HG02885 (cell line): Measurements from ENCODE around the gene LMF1.

ENCODE experiments used
- ATAC-seq: cut with Tn5 transposase; IDR thresholded peaks from one replicate; pipeline ENCODE4 v1.9.1; 2021; ENCODE audit warnings: mild to moderate bottlenecking; ENCODE audit not compliant: unreplicated experiment, poor library complexity

The LMF1 gene

DNA sequence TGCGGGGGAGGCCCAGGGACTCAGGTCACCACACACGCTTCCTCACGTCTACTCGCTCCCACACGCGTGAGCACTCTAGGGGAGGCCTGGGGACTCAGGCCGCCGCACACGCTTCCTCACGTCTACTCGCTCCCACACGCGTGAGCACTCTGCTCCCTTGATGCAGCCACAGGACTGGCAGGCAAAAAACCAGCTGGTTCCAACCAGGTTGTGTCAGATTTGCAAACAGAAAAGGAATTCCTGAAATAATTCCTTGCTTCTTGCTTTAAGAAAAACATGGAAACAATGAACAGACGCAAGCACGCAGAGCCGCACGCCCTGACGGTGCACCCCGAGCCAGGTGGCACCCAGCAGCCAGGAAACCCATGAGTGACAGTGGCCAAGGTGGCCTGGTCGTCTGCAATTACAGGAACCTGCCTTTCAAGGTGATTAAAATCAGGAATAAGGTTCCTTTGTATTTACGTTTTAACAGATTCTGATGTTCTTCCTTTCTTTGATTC is 37.9 kb downstream of the LMF1 start:
- no peak for ATAC-seq

DNA sequence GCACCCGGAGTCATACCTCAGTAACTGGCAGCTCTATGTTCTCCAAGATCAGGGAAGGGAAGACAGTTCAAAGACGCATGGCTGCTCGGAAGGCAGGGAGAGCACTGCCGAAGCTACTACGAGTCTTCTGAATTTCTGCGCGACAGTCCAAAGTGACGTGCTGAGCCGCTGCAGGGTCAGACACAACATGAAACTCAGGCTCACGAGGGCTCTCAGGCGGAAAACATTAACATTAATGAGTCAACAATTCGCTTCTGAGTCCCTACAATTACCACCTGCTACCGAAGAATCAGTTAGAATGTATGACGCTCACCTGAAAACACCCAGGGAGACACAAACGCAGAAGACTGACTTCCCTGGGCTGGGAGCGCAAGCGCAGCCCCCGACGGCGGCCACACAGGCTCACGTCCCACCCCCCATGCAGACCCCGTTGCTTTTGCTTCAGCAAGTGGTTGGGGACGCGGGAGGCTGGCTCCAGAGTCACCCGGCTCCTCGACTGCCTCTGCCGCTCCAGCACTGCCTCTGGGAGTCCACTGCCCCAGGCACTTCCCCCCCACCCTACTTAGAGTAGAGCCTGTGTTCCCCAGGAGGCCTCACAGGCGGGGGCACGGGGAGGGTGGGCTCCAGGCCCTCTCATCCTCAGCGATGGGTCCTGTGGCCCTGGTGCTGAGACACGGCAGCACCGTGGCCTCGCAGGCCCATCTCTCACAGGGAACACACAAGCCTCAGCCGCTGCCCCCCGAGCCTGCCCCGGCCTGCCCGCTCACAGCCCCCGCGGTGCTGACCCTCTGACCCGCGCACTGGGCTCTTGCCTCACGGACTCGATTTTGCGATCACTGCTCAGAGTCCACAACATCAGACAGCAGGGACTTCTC is 38.9 kb downstream of the LMF1 start:
- no peak for ATAC-seq

DNA sequence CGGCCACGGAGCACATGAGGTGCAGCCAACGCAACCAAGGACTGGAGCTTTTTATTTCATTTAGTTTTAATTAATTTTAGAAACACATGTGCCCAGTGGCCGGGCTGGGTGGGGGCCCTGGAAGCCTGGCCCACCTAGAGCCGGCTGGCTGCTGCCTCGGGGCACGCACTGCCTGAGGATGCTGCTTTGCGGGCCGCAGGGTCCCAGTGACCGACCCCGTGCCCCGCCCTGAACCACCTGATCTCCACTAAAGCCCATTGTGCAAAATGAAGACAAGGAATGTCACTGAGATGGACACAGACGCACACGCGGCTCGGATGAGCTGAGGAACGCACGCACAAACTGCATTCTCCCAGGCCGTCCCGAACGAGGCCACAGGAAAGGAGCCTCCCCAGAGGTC is 39.6 kb downstream of the LMF1 start:
- ATAC-seq: no peak

DNA sequence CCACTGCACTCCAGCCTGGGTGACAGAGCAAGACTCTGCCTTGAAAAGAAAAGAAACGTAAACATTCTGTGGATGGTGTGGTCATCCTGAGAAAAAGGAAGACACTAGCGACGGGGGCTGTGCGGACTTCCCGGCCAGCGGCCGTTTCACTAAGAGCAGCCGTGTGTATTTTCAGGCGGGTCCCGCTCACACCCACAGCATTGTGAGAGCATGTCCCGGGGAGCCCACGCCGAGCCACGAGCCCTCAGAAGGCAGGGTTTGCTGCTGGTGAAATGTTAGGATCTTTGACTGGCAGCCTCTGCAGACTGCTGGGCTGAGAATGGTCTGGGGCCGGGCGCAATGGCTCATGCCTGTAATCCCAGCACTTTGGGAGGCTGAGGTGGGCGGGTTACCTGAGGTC is 40.3 kb downstream of the LMF1 start:
- ATAC-seq: no peak

DNA sequence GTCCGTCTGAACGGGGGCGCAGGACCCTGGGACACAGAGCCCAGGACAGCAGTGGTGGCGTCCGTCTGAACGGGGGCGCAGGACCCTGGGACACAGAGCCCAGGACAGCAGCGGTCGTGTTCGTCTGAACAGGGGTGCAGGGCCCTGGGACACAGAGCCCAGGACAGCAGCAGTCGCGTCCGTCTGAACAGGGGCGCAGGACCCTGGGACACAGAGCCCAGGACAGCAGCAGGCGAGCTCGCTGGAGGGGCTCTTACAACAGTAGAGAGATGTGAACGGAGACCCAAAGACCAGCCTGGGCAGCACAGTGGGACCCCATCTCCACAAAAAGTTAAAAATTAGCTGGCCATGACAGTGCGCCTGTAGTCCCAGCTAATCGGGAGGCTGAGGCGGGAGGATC is 40.7 kb downstream of the LMF1 start:
- no peak for ATAC-seq

DNA sequence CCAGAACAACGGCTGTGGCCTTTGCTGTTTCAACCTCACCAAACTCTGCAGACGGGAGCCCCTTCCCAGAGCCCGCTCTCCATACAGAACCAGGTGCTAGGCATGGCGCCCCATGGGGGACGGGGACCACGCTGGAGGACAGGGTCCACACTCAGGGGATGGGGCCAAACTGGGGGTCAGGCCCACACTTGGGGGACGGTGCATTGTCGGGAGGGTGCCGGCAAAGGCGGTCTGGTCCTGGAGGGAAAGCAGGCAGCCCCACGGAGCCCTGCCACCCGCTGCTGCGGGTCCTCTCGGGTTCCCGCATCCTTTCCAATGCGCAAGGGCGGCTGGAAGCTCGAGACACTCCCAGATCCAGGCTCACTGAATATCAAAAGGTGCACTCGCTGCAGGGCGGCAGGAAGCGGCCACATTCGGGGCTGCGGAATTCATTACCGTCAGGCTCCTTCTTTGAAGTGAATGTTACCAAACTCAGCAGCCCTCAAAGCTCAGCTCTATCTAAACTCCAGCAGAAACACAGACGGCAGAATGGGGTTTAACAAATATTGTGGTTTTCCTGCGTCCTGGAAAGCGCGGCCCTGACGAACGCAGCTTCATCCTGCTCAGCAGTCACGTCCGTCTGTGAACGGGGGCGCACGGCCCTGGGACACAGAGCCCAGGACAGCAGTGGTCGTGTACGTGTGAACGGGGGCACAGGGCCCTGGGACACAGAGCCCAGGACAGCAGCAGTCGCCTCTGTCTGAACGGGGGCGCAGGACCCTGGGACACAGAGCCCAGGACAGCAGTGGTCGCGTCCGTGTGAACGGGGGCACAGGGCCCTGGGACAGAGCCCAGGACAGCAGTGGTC is 41.3 kb downstream of the LMF1 start:
- ATAC-seq: no peak

DNA sequence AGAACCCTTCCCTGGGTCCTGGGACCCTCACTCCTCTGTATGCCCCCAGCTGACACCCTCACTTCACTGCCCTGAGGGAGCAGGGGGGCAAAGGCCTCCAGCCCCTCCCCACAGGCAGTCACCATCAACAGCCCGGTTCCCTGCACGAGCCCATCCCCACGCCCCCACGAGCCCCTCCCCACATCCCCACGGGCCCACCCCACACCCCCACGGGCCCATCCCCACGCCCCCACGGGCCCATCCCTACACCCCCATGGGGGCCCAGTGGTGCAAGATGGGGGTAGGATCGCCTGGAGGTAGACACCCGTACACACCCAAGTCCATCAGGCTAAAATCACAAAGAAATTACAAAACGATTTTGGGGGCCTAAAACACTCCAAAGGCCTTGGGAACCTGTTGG is 42.3 kb downstream of the LMF1 start:
- no peak for ATAC-seq

DNA sequence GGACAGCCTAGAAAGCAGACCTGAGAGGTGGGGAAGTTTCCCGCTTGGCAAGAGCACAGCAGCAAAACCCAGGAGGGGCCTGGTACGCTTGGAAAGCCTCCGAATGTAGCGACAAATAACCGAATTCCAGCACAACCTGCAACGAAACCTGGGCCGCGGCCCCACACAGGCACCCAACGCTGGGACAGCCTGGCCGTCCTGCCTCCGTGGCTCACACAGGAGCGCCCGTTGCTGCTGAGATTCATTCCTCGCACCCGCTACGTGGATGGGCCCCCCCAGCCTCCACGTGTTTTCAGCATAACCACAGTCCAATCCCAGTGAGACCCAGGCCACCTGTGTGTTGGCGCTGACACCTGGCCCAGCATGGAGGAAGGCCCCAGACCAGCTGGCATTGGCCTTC is 42.9 kb downstream of the LMF1 start:
- ATAC-seq: no peak

DNA sequence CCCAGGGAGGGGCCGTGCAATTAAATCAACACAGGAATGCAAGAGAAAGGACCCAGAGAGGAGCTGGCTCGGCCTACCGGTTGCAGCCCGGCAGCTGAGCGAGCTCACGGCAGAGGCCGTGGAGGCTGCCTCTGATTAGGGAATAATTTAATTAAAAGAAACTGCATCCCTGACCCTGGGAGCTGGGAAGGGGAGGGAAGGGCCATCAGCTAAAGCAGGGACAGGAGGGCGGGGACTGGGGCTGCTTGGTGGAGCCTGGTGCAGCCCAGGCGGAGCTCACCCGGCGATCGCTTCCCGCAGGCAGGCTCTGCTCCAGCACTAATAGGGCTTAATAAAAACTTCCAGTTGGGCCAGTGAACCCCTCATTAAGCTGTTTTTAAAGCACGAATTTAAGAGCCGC is 43.4 kb downstream of the LMF1 start:
- ATAC-seq: no peak

DNA sequence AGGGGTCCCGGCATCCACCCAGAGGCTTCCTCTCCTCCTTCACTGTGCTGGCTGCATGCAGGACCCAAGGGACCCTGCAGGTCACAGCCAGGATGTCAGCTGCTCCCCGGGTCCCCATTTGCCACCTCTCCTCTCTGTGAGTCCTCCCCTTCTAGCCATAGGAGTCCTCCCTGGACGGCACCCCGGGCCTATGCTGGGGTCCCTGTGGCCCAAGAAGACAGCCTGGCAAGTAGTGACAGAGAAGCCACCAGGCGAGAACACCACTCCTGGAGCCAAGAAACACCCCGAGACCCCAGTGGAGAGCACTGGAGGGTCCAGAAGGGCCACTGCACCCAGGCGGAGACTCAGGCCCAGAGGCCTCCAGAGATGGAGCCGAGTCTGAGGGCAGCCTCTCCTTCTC is 44.1 kb downstream of the LMF1 start:
- no peak for ATAC-seq

DNA sequence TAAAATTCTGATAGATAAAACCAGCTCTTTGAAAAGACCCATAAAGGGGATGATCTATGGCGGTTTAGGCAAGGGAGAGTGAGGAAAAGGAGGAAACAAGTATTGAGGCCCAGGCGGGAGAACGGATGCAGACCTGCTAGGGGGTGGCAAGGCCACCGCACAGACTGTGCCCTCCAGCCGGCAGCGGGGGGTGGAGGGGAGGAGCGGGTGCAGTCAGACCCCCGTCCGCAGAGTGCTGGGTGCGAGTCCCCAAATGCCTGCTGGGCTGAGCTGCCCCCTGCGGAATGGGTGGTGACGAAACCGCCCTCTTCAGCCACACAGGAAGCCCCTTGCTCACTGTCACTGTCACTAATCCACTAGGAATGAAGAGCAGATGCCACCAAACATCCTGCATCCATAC is 46.0 kb downstream of the LMF1 start:
- no peak for ATAC-seq

DNA sequence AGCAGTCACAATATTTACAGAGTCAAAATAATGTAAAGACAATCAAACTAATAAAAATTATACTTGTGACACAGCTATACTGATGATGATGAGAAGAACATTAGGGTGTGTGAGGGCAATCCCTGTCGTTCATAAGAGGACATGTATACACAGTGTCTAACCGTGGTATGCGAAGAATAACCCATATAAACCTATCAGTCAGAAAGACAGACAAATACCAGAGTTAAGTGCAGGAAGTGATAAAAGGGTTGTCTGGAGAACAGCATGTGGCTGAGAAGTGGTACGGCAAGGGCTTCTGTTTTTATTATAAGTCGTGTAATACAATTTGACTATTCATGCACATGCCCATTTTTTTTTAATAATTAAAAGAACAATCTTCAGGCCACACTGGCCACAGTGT is 46.7 kb downstream of the LMF1 start:
- ATAC-seq: no peak

DNA sequence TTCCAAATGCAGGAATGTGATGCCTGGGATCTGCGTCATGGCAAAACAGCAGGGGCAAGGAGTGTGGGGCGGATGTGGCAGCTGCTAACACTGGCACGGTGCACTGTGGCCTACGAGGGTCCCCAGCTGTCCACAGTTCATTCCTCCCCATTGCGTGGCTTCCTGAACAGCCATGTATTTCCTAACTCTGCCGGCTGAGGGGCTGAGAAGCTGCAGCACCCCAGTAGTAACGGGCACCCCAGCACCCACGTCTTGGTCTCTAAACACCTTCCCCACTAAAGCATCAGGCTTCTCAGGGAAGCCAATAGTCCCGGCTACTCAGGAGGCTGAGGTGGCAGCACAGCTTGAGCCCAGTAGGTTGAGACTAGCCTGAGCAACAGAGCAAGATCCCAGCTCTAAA is 47.6 kb downstream of the LMF1 start:
- no peak for ATAC-seq

DNA sequence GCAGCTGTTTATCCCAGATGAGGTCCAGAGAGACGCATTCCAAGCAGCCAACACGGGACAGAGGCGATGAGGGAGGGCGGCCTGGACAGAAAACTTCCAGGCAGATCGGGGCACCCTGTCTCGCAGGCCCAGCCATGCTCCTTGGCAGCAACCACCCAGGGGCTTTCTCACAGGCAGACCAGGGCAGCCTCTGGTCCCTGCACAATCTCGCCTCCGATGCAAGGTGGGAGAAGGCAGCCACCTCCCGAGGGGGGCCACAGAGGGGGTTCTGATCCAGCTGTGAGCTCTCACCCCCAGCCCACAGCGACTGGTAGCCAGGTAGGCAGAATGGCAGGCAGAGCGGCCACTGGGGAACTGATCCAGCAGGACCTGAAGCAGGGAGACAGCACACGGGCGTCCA is 48.7 kb downstream of the LMF1 start:
- ATAC-seq: no peak

DNA sequence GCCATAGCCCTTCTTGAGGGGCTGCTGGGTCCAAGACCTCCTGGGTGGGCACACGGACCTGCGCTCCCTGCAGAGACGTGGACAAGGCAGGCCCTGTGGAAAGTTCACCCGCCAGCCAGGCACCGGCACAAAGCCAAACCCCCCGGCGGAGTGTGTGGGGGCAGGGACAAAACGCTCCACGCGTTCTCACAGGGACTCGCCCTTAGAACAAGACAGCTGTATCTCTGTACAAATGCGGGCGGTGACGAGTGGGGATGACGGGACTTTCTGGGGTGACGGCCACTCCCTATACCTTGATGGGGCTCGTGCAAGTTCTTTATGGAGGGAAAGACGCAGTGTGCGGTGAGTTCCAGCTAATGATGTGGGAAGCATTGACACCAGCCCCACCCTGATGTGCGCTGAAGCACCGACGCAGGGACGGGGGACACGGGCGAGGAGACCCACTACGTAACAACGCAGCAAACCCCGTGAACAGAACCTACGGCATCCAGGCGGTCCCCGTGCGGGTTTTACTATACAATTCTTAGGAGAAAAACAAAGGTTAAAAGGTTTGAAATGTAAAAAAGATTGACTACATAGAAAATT is 49.4 kb downstream of the LMF1 start:
- no peak for ATAC-seq

DNA sequence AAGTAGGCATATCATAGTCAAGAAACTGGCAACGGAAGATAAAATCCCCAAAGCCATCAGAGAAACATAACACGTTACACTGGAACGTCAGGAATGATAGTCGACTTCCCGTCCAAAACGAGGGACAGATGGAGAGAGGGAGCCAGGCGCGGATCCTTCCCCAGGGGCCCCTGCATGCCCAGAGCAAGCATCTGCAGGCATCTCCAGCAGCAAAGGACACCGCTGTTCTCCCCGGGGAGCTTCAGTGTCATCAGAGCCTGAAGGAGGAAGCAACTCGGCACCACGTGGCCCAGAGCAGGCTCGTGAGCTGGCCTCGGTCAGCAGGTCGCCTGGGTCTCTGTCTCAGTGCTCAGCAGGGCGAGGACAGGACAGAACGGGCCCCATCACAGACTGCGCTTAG is 50.1 kb downstream of the LMF1 start:
- ATAC-seq: no peak

DNA sequence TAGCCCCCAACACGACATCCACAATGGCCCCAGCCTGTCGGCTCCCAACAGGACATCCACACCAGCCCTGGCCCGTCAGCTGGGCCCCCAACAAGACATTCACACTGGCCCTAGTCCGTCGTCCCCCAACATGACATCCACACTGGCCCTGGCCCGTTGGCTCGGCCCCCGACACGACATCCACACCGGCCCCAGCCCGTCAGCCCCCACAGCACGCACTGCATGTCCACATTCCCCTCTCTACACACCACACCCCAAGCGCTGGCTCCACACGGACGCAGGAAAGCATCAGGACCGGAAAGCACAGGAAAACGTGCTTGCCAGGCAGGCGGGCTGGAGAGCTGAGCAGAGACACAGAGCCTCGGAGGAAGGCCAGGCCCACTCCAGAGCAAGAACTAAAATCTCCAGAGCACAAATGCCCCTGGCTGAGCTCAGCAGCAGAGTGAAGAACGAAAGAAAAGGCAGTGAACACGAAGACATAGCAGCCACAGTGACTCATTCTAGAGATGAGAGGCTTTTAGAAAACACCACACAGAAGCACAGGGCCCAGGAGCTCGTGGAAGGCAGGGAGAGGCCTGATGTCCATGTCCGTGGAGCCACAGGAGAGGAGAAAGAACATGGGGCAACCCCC is 50.6 kb downstream of the LMF1 start:
- no peak for ATAC-seq

DNA sequence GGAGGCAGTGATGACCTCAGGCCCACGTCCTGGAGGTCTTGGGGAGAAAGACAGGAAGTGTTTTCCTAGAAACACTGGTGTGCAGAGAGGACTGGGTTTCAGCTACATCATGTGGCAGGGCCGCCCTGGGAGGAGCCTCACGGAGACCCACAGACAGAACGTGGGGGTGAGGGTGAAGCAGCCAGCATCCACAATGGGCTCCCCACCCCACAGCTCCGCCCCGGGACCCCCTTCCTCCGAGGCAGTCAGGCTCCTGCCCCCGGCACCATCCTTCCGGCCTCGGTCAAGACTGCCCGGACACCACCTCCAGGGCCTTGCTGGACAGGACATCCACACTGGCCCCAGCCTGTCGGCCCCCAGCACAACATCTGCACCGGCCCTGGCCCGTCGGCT is 51.1 kb downstream of the LMF1 start:
- ATAC-seq: no peak

DNA sequence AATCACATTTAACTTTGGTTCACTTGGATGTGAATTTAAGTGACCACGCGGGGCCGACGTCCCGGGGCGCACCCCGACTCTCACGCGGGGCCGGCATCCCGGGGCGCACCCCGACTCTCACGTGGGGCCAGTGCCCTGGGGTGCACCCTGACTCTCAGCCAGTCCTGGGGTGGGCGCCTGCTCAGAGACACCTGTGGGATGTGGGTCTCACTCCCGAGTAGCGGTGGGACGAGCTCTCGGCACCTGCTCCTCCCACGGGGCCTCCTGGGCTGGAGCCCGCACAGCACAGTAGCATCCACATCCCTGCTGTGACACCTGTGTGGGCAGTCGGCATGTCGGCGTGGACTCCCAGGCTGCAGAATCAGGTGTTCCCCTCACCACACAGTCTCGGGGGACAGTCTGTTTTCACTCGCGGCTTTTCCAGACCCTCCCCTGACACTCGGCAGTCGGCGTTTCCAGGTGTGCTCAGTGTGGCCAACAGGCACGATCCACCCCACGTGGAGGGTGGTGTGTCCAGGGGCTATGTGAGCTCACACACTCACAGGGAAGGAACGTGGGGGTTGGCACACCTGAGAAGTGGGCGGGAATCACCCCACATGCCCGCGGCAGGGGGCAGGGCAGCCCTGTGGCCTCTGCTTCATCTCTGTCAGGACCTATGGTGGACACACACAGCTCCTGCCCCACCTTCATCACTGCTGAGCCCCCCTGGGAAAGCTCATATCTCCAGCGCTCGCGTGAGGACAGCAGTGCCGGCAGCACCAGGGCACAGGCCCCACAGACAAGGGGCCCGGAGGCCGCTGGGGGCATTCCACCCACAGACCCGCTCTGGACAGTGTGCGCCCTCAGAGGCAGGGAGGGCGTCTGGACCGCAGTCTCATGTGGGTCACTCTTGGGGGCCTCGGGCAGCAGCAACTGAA is 51.8 kb downstream of the LMF1 start:
- no peak for ATAC-seq

DNA sequence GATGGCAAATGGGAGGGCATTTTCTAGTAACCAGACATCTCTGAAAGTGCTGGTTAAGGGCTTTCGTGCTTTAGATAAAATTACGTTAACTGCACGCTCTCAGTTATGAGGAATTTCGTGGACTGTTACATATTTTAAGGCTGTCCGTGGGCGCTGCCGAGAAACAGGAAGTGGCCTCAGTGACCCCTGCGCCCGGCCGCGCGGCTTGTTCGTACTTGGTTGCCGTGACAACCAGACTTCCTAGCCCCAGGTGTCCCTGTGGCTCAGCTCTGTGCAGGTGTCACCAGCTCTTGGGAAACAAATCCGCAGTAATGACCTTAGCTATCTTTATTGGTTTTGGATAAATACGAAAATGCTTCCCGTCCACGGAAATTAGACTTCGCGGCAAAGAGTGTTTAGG is 52.7 kb downstream of the LMF1 start:
- ATAC-seq: no peak
